Activated CD8-positive, alpha-beta memory T cell treated with anti-CD3 and anti-CD28 coated beads for 48 hours (primary cell): ENCODE data around the gene ITSN2.

Experiments used
- DNase-seq, 3 experiments: peaks; one replicate each; pipeline ENCODE4 v3.0.0-alpha.2; 2020; ENCODE audit warnings: low read depth in 2 of 3, low spot score in 2 of 3

The ITSN2 gene

GRCh38 chr2:24337890-24338289 is 22.4 kb downstream of the ITSN2 start:
- DNase-seq = no peak

GRCh38 chr2:24336811-24337210 is 23.5 kb downstream of the ITSN2 start:
- no peak for DNase-seq

- DNase-seq = no peak
These were observed 26.1 kb downstream of the ITSN2 start for GRCh38 chr2:24334245-24334633.

- no peak for DNase-seq
These were observed 27.4 kb downstream of the ITSN2 start for GRCh38 chr2:24332791-24333540.

GRCh38 chr2:24330161-24330560 is 30.2 kb downstream of the ITSN2 start:
- no peak for DNase-seq

GRCh38 chr2:24329700-24330099 is 30.6 kb downstream of the ITSN2 start:
- no peak for DNase-seq

GRCh38 chr2:24328010-24328409 is 32.3 kb downstream of the ITSN2 start:
- DNase-seq = no peak

- no peak for DNase-seq
These were observed 42.8 kb downstream of the ITSN2 start for GRCh38 chr2:24317491-24317920.

- DNase-seq = no peak
These were observed 44.7 kb downstream of the ITSN2 start for GRCh38 chr2:24315669-24316068.

- DNase-seq = no peak
These were observed 46.3 kb downstream of the ITSN2 start for GRCh38 chr2:24313744-24314632.

GRCh38 chr2:24307961-24308360 is 52.4 kb downstream of the ITSN2 start:
- DNase-seq = no peak

- no peak for DNase-seq
These were observed 55.7 kb downstream of the ITSN2 start for GRCh38 chr2:24304631-24305030.

GRCh38 chr2:24304098-24304497 is 56.2 kb downstream of the ITSN2 start:
- DNase-seq = no peak

- no peak for DNase-seq
These were observed 58.7 kb downstream of the ITSN2 start for GRCh38 chr2:24301599-24301998.

- DNase-seq = no peak
These were observed 62.7 kb downstream of the ITSN2 start for GRCh38 chr2:24297663-24298062.

- DNase-seq = no peak
These were observed 73.2 kb downstream of the ITSN2 start for GRCh38 chr2:24287171-24287570.

- DNase-seq = no peak
These were observed 74.7 kb downstream of the ITSN2 start for GRCh38 chr2:24285484-24286152.

GRCh38 chr2:24280645-24281044 is 79.7 kb downstream of the ITSN2 start:
- DNase-seq = no peak

- no peak for DNase-seq
These were observed 80.2 kb downstream of the ITSN2 start for GRCh38 chr2:24280161-24280560.

- no peak for DNase-seq
These were observed 83.9 kb downstream of the ITSN2 start for GRCh38 chr2:24276349-24276899.

GRCh38 chr2:24274809-24275208 is 85.5 kb downstream of the ITSN2 start:
- no peak for DNase-seq
